Esophagus (tissue), 2 donors: ENCODE results near the gene PLOD1. TPM values are rescaled to one million over a fixed set of nuclear protein-coding genes. Genes with fewer than 3 reads are reported as not detected.
"Not testable (repeated sequence)": the region's sequence is repeated elsewhere in the genome, so short reads cannot be mapped to it uniquely, and the experiment has no call there.

Experiments used
- H3K27ac ChIP-seq, 2 donors: one replicate each; pipeline ENCODE4 v1.5.1; 2013; ENCODE audit warnings: low read depth in 2 of 2, mild to moderate bottlenecking in 2 of 2, inconsistent platforms in 1 of 2, low read length in 1 of 2, moderate library complexity in 1 of 2
- H3K27me3 ChIP-seq, 2 donors: one replicate each; pipeline ENCODE4 v1.6.1; 2013; ENCODE audit warnings: low read length in 2 of 2, control low read depth in 1 of 2, mild to moderate bottlenecking in 1 of 2; ENCODE audit not compliant: insufficient read depth in 2 of 2, control insufficient read depth in 1 of 2
- H3K36me3 ChIP-seq, 2 donors: one replicate each; pipeline ENCODE4 v1.6.1; 2013; ENCODE audit warnings: low read length in 1 of 2; ENCODE audit not compliant: control insufficient read depth in 2 of 2, insufficient read depth in 2 of 2
- H3K4me1 ChIP-seq, 2 donors: one replicate each; pipeline ENCODE4 v1.6.1; 2013; ENCODE audit warnings: low read length in 1 of 2; ENCODE audit not compliant: control insufficient read depth in 2 of 2, insufficient read depth in 2 of 2
- H3K4me3 ChIP-seq, 2 donors: one replicate each; pipeline ENCODE4 v1.5.1; 2013; ENCODE audit warnings: low read length in 2 of 2, mild to moderate bottlenecking in 2 of 2, low read depth in 1 of 2, moderate library complexity in 1 of 2
- H3K9me3 ChIP-seq, 2 donors: one replicate each; pipeline ENCODE4 v1.6.1; 2013; ENCODE audit warnings: mild to moderate bottlenecking in 2 of 2, low read depth in 1 of 2, low read length in 1 of 2, moderate library complexity in 1 of 2; ENCODE audit not compliant: control insufficient read depth in 2 of 2, insufficient read depth in 1 of 2
- WGBS, 2 donors: extraction: QIAGEN DNeasy Blood & Tissue Kit; methylation state at CpG; one replicate each; pipeline ENCODE4 v1.1.7; 2013; 5-methylcytosine and 5-hydroxymethylcytosine counted together
- polyA plus RNA-seq, 2 donors: library from polyadenylated mRNA; stranded (reverse); fragments of 200-250 nt; gene quantifications; one replicate each; pipeline ENCODE4 v1.2.3, GENCODE V29; 2013
- donor health status: healthy with polysubstance abuse.
- donor health status: Bipolar disorder and iron deficiency.

Gene PLOD1
- polyA plus RNA-seq, 2 donors = 17.1 to 18.2 TPM

GRCh38 chr1:11898086-11898785 is 36.3 kb upstream of the PLOD1 start:
- no peak overlapping the region for H3K4me3 ChIP-seq
- WGBS, 2 donors = 16 to 22% methylated on average over 34 to 38 of the region's 38 CpGs

GRCh38 chr1:11898831-11899467 is 35.6 kb upstream of the PLOD1 start:
- Histone ChIP-seq H3K4me1 (no peaks in the 10 kb centered on the region), H3K36me3 (no peaks in the 10 kb centered on the region), H3K4me3 (no peak overlapping the region), H3K9me3 (no peaks in the 10 kb centered on the region), H3K27ac (no peak overlapping the region), H3K27me3 (peaks cover 0 to 6% of the 10 kb centered on the region in 2 donors)
- 16 to 23% methylated on average over 24 to 26 of the region's 26 CpGs for WGBS, 2 donors

More at GRCh38 chr1:11898086-11898785, 36.3 kb upstream of the PLOD1 start:
- H3K27me3 ChIP-seq = peaks cover 0 to 6% of the 10 kb centered on the region in 2 donors
- H3K9me3 ChIP-seq = no peaks in the 10 kb centered on the region
- H3K4me1 ChIP-seq = no peaks in the 10 kb centered on the region
- H3K36me3 ChIP-seq = no peaks in the 10 kb centered on the region
- no peak overlapping the region for H3K27ac ChIP-seq

- WGBS, 2 donors = 52 to 54% methylated on average over 9 of the region's 9 CpGs
- H3K36me3 ChIP-seq, H3K4me3 ChIP-seq, H3K27me3 ChIP-seq, H3K27ac ChIP-seq, H3K4me1 ChIP-seq, H3K9me3 ChIP-seq: not testable (repeated sequence)
Observed at GRCh38 chr1:11901446-11901845, 33.1 kb upstream of the PLOD1 start.

GRCh38 chr1:11903210-11903609 is 31.3 kb upstream of the PLOD1 start:
- Histone ChIP-seq H3K27me3 (peaks cover 0 to 3% of the 10 kb centered on the region in 2 donors), H3K4me1 (no peaks in the 10 kb centered on the region), H3K27ac (no peak overlapping the region), H3K36me3 (no peaks in the 10 kb centered on the region), H3K4me3 (no peak overlapping the region), H3K9me3 (no peaks in the 10 kb centered on the region)
- WGBS, 2 donors = 99 to 100% methylated on average over 1 of the region's 1 CpG

GRCh38 chr1:11904156-11904555 is 30.4 kb upstream of the PLOD1 start:
- H3K36me3 ChIP-seq, H3K4me1 ChIP-seq, H3K9me3 ChIP-seq, H3K27ac ChIP-seq, H3K27me3 ChIP-seq, H3K4me3 ChIP-seq: not testable (repeated sequence)
- WGBS, 2 donors = 88 to 91% methylated on average over 5 of the region's 5 CpGs

- no peaks in the 10 kb centered on the region for H3K9me3 ChIP-seq
- 92 to 93% methylated on average over 5 of the region's 5 CpGs for WGBS, 2 donors
- H3K4me1 ChIP-seq = no peaks in the 10 kb centered on the region
- no peaks in the 10 kb centered on the region for H3K36me3 ChIP-seq
- no peak overlapping the region for H3K27ac ChIP-seq
- no peaks in the 10 kb centered on the region for H3K27me3 ChIP-seq
- no peak overlapping the region for H3K4me3 ChIP-seq
Observed at GRCh38 chr1:11904978-11905377, 29.5 kb upstream of the PLOD1 start.

- H3K27me3 ChIP-seq = no peaks in the 10 kb centered on the region
- 50 to 82% methylated on average over 4 to 10 of the region's 10 CpGs for WGBS, 2 donors
- H3K9me3 ChIP-seq = no peaks in the 10 kb centered on the region
- no peaks in the 10 kb centered on the region for H3K4me1 ChIP-seq
- H3K4me3 ChIP-seq = no peak overlapping the region
- no peak overlapping the region for H3K27ac ChIP-seq
- no peaks in the 10 kb centered on the region for H3K36me3 ChIP-seq
Observed at GRCh38 chr1:11906870-11907269, 27.6 kb upstream of the PLOD1 start.

GRCh38 chr1:11907275-11908094 is 27.0 kb upstream of the PLOD1 start:
- WGBS, 2 donors = 12 to 15% methylated on average over 19 of the region's 19 CpGs
- Histone ChIP-seq H3K4me3 (peak overlapping the region in 1 of 2 donors; percentile 26), H3K36me3 (no peaks in the 10 kb centered on the region)

GRCh38 chr1:11908095-11908675 is 26.3 kb upstream of the PLOD1 start:
- Histone ChIP-seq H3K4me1 (no peaks in the 10 kb centered on the region), H3K27me3 (no peaks in the 10 kb centered on the region), H3K27ac (peak overlapping the region; percentile 98 to 99), H3K9me3 (no peaks in the 10 kb centered on the region), H3K4me3 (peak overlapping the region; percentile 56 to 57), H3K36me3 (no peaks in the 10 kb centered on the region)
- WGBS, 2 donors = 0% methylated on average over 24 of the region's 24 CpGs

More at GRCh38 chr1:11907275-11908094, 27.0 kb upstream of the PLOD1 start:
- H3K27ac ChIP-seq = peak overlapping the region; percentile 76 to 98
- H3K4me1 ChIP-seq = no peaks in the 10 kb centered on the region
- H3K9me3 ChIP-seq = no peaks in the 10 kb centered on the region
- no peaks in the 10 kb centered on the region for H3K27me3 ChIP-seq
